Measurements from ENCODE around the gene HDAC1. TPM values are rescaled to one million over a fixed set of nuclear protein-coding genes. Genes with fewer than 3 reads are reported as not detected.

HDAC1 gene
- total and polyA plus RNA-seq, 10 of the 15 experiments (the other 5 are each of a cell fraction or from before 2014, with no cell fraction given) = 147 to 331 (median 168) TPM

- no peak for TF ChIP-seq PKNOX1 (IDR thresholded peaks at IDR 0.05)
- TF ChIP-seq MAX (IDR thresholded peaks at IDR 0.05; ENCODE audit: low read depth, low read length) = no peak
- no peak for TF ChIP-seq JUND (IDR thresholded peaks at IDR 0.05; ENCODE audit: low read depth, low read length)
- TF ChIP-seq IKZF2 (IDR thresholded peaks at IDR 0.05) = no peak
Observed at GRCh38 chr1:32365445-32365844, 73.6 kb downstream of the HDAC1 start (continued).

DNA sequence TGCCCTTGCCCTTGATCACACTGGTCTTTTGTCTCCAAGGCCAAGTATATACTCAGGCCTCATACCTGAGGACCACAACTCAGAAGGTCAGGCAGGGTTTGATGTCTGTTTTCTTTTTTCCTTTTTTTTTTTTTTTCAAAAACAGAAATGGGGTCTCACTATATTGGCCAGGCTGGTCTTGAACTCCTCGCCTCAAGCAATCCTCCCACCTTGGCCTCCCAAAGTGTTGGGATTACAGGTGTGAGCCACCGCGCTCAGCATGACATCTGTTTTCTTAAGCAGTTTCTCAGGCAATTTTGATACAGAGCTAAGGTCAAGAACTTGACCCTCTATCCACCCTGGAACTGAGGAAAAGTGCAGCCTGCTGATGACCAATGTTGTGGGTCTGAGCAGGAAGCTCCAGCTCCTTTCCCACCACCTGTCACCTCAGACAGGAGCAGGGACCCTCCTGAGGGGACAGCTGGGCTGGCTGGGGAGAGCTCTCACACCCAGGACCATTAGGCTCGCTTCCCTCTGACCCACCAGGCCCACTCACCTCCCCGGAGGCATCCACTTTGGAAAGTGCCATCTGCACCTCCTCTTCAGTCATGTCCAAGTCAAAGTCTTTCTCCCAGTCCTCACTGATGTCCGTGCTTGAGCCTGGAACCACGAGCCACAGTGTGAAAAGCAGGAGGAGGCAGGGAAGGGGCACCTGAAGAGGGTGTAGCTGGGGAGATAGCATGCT lies 76.2 kb downstream of the HDAC1 start:
- H3K36me3 ChIP-seq (ENCODE audit: control insufficient read depth in 2 of 2, insufficient read depth in 2 of 2, low read length in 1 of 2) = peaks cover 3 to 10% of the 10 kb centered on the region in 2 experiments

More for the DNA sequence above, 76.2 kb downstream of the HDAC1 start:
- no TSS peak for BruUV-seq (replicated peaks)
- no peak overlapping the region for H3K27ac ChIP-seq (ENCODE audit: control insufficient read depth, insufficient read depth)
- FAIRE-seq = no peak
- 85% methylated on average over 7 of the region's 7 CpGs for WGBS (ENCODE audit: insufficient coverage, insufficient replicate concordance, low lambda C conversion rate, missing lambda C conversion rate)
- no peak for ATAC-seq
- no peak overlapping the region for H3K4me2 ChIP-seq (ENCODE audit: control insufficient read depth, insufficient read depth)
- no peaks in the 10 kb centered on the region for H3K79me2 ChIP-seq (ENCODE audit: control insufficient read depth, insufficient read depth, low read length)
- no peak overlapping the region for H2AFZ ChIP-seq (ENCODE audit: control insufficient read depth, low read depth, low read length)
- no peak overlapping the region for H3K4me3 ChIP-seq
- intact Hi-C loops (cut with micrococcal nuclease; ENCODE audit: unreplicated experiment) = no loop called here
- no peak overlapping the region for H3K9ac ChIP-seq (ENCODE audit: control insufficient read depth, insufficient read depth, low read length)
- RAD21 ChIA-PET (ENCODE audit: unreplicated experiment) = interaction anchor here (0.6 kb wide), 1 partner anchor 130 kb away, joined by 3 read pairs; no protein-coding TSS in a partner anchor
- CTCF ChIA-PET = interaction anchor here (1.2 kb wide), 1 partner anchor 10 kb away, joined by 3 read pairs; no protein-coding TSS in a partner anchor
- no peak for TF ChIP-seq ZNF217 (IDR thresholded peaks at IDR 0.05)
- no peaks in the 10 kb centered on the region for H4K20me1 ChIP-seq (ENCODE audit: control insufficient read depth, insufficient read depth)
- SMC1A ChIA-PET (ENCODE audit: uncharacterized antibody, unreplicated experiment) = no interaction called here
- no peak for DNase-seq (ENCODE audit: low read depth, low spot score)
- no peaks in the 10 kb centered on the region for H3K9me3 ChIP-seq (replicated peaks; ENCODE audit: control insufficient read depth, insufficient read depth, low read length)
- peaks cover 10% of the 10 kb centered on the region for H3K4me1 ChIP-seq (ENCODE audit: control insufficient read depth, insufficient read depth, low read length)
- POLR2A ChIA-PET = interaction anchor here (1.1 kb wide), 1 partner anchor 9 kb away, joined by 3 read pairs; no protein-coding TSS in a partner anchor
- in situ Hi-C loops (cut with MboI) = no loop called here
- H3K27me3 ChIP-seq (replicated peaks in 1 of 2; ENCODE audit: control insufficient read depth in 2 of 2, insufficient read depth in 2 of 2, low read length in 1 of 2) = no peaks in the 10 kb centered on the region

Data from GM12878 (cell line).